UCSD-AML1 (cell line): ENCODE measurements around the gene PRPF39.
A peak's percentile ranks its signal among the peaks of the same experiment; 100 is the strongest.
"Not testable (repeated sequence)": the region's sequence is repeated elsewhere in the genome, so short reads cannot be mapped to it uniquely, and the experiment has no call there.

Experiments
- DNase-seq: peaks from one replicate; lab custom pipeline; 2025; ENCODE audit not compliant: unreplicated experiment; lab: John Stamatoyannopoulos, UW

The PRPF39 gene

GRCh38 chr14:45083976-45084722, at the start of gene PRPF39:
Gene PRPF39, plus strand, starts transcription at chr14:45084116. Its CDS starts 11,124 bp downstream, at chr14:45095240.
- peak; percentile 95 for DNase-seq

GRCh38 chr14:45034730-45035129, 49.2 kb upstream of the PRPF39 start:
- DNase-seq = no peak

GRCh38 chr14:45038256-45038655, 45.7 kb upstream of the PRPF39 start:
- DNase-seq = no peak

GRCh38 chr14:45038865-45039264, 45.1 kb upstream of the PRPF39 start:
- no peak for DNase-seq

GRCh38 chr14:45039390-45039789, 44.5 kb upstream of the PRPF39 start:
- DNase-seq = no peak

- no peak for DNase-seq
Observed at GRCh38 chr14:45041641-45042040, 42.3 kb upstream of the PRPF39 start.

- no peak for DNase-seq
Observed at GRCh38 chr14:45044638-45045037, 39.3 kb upstream of the PRPF39 start.

- DNase-seq = no peak
Observed at GRCh38 chr14:45048385-45048784, 35.5 kb upstream of the PRPF39 start.

GRCh38 chr14:45051180-45051579, 32.7 kb upstream of the PRPF39 start:
- no peak for DNase-seq

GRCh38 chr14:45051896-45052295, 32.0 kb upstream of the PRPF39 start:
- no peak for DNase-seq

- DNase-seq = no peak
Observed at GRCh38 chr14:45057349-45057748, 26.6 kb upstream of the PRPF39 start.

- DNase-seq = no peak
Observed at GRCh38 chr14:45057881-45058364, 26.0 kb upstream of the PRPF39 start.

- no peak for DNase-seq
Observed at GRCh38 chr14:45060551-45060950, 23.4 kb upstream of the PRPF39 start.

GRCh38 chr14:45065540-45065939, 18.4 kb upstream of the PRPF39 start:
- no peak for DNase-seq

GRCh38 chr14:45065956-45066355, 18.0 kb upstream of the PRPF39 start:
- no peak for DNase-seq

- no peak for DNase-seq
Observed at GRCh38 chr14:45066667-45067066, 17.2 kb upstream of the PRPF39 start.

GRCh38 chr14:45068396-45068795, 15.5 kb upstream of the PRPF39 start:
- no peak for DNase-seq

- no peak for DNase-seq
Observed at GRCh38 chr14:45070215-45070614, 13.7 kb upstream of the PRPF39 start.

GRCh38 chr14:45072126-45072525, 11.8 kb upstream of the PRPF39 start:
- DNase-seq = no peak

- no peak for DNase-seq
Observed at GRCh38 chr14:45073231-45073879, 10.6 kb upstream of the PRPF39 start.

- DNase-seq = no peak
Observed at GRCh38 chr14:45078323-45078722, 5.6 kb upstream of the PRPF39 start.

GRCh38 chr14:45080416-45080968, 3.4 kb upstream of the PRPF39 start:
- not testable (repeated sequence) for DNase-seq
